Activated B cell treated with CpG ODN at 0.5 μM for 24 hours (primary cell): Measurements from ENCODE around the gene IL33. TPM values are rescaled to one million over a fixed set of nuclear protein-coding genes. Genes with fewer than 3 reads are reported as not detected.

Experiments
- ATAC-seq: fragments of 200-7000 bp; cut with Tn5 transposase; one replicate; pipeline ENCODE4 v1.10.0; 2021; ENCODE audit warnings: low read depth, mild to moderate bottlenecking, moderate library complexity
- CTCF ChIA-PET: fragments of 350-600 bp; sonication (Branson Sonifier 250); formaldehyde crosslinking; loops from one replicate; lab custom pipeline; 2021; ENCODE audit warnings: antibody characterized with exemption; lab: Charles Lee
- POLR2A ChIA-PET: fragments of 350-600 bp; sonication (Branson Sonifier 250); formaldehyde crosslinking; loops from one replicate; lab custom pipeline; 2021; ENCODE audit warnings: antibody characterized with exemption; lab: Charles Lee
- DNase-seq: peaks from one replicate; pipeline ENCODE4 v3.0.0; 2022
- H3K27ac Mint-ChIP-seq: one replicate; pipeline ENCODE4 v1.8.0; 2020; ENCODE audit warnings: mixed read lengths
- H3K27me3 Mint-ChIP-seq: one replicate; pipeline ENCODE4 v1.8.0; 2021; ENCODE audit warnings: mixed read lengths
- H3K36me3 Mint-ChIP-seq: one replicate; pipeline ENCODE4 v1.8.0; 2021; ENCODE audit warnings: low read depth, mixed read lengths
- H3K4me1 Mint-ChIP-seq: one replicate; pipeline ENCODE4 v1.8.0; 2021; ENCODE audit warnings: mixed read lengths
- H3K4me3 Mint-ChIP-seq: one replicate; pipeline ENCODE4 v1.8.0; 2020; ENCODE audit warnings: mild to moderate bottlenecking, mixed read lengths
- H3K9me3 Mint-ChIP-seq: one replicate; pipeline ENCODE4 v1.8.0; 2020; ENCODE audit warnings: mixed read lengths
- CTCF ChIP-seq: fragments of 200-600 bp; IDR thresholded peaks from one replicate; pipeline ENCODE4 v1.8.0; 2022; ENCODE audit warnings: antibody characterized with exemption, mild to moderate bottlenecking
- intact Hi-C: fragments of 100-400 bp; cut with micrococcal nuclease; formaldehyde crosslinking; loops from one replicate; pipeline ENCODE4 v1.15.1; 2024
- total RNA-seq: library from RNA; stranded (reverse); gene quantifications from 2 replicates; pipeline ENCODE4 v1.2.3, GENCODE V29; 2022

IL33 gene
- total RNA-seq, 1 donor from 2014 or later = not detected

GRCh38 chr9:6232336-6232945 lies 16.8 kb downstream of the IL33 start:
- Mint-ChIP-seq H3K27ac (no peak overlapping the region), H3K4me1 (no peaks in the 10 kb centered on the region), H3K27me3 (no peaks in the 10 kb centered on the region), H3K9me3 (no peaks in the 10 kb centered on the region), H3K4me3 (no peak overlapping the region), H3K36me3 (no peaks in the 10 kb centered on the region)
- CTCF ChIA-PET = no interaction called here
- intact Hi-C loops = no loop called here
- POLR2A ChIA-PET = no interaction called here
- no peak for DNase-seq
- no peak for ATAC-seq
- TF ChIP-seq CTCF = no peak

GRCh38 chr9:6234014-6234413 lies 18.4 kb downstream of the IL33 start:
- Mint-ChIP-seq H3K27me3 (no peaks in the 10 kb centered on the region), H3K9me3 (no peaks in the 10 kb centered on the region), H3K4me1 (no peaks in the 10 kb centered on the region), H3K4me3 (no peak overlapping the region), H3K27ac (no peak overlapping the region), H3K36me3 (no peaks in the 10 kb centered on the region)
- intact Hi-C loops = no loop called here
- ChIA-PET CTCF (no interaction called here), POLR2A (no interaction called here)
- TF ChIP-seq CTCF = no peak
- no peak for ATAC-seq
- DNase-seq = no peak

- DNase-seq (no peak), ATAC-seq (no peak)
- no peak overlapping the region for H3K4me3 Mint-ChIP-seq
- TF ChIP-seq CTCF = no peak
- no peaks in the 10 kb centered on the region for H3K27me3 Mint-ChIP-seq
- ChIA-PET POLR2A (no interaction called here), CTCF (no interaction called here)
- H3K36me3 Mint-ChIP-seq = no peaks in the 10 kb centered on the region
- H3K27ac Mint-ChIP-seq = no peak overlapping the region
- no peaks in the 10 kb centered on the region for H3K4me1 Mint-ChIP-seq
- H3K9me3 Mint-ChIP-seq = peaks cover 6% of the 10 kb centered on the region
- intact Hi-C loops = no loop called here
Measured at GRCh38 chr9:6237267-6237666, 21.7 kb downstream of the IL33 start.

- peaks cover 6% of the 10 kb centered on the region for H3K9me3 Mint-ChIP-seq
- intact Hi-C loops = no loop called here
- CTCF ChIA-PET = no interaction called here
- TF ChIP-seq CTCF = no peak
- no peak overlapping the region for H3K27ac Mint-ChIP-seq
- no peak for DNase-seq
- H3K4me3 Mint-ChIP-seq = no peak overlapping the region
- no peak for ATAC-seq
- POLR2A ChIA-PET = no interaction called here
- no peaks in the 10 kb centered on the region for H3K36me3 Mint-ChIP-seq
- no peaks in the 10 kb centered on the region for H3K4me1 Mint-ChIP-seq
- H3K27me3 Mint-ChIP-seq = peaks cover 5% of the 10 kb centered on the region
Measured at GRCh38 chr9:6239048-6239461, 23.4 kb downstream of the IL33 start.

- no peaks in the 10 kb centered on the region for H3K36me3 Mint-ChIP-seq
- POLR2A ChIA-PET = no interaction called here
- H3K27ac Mint-ChIP-seq = no peak overlapping the region
Measured at GRCh38 chr9:6239694-6240093, 24.1 kb downstream of the IL33 start.

More at GRCh38 chr9:6239694-6240093, 24.1 kb downstream of the IL33 start:
- intact Hi-C loops = no loop called here
- CTCF ChIA-PET = no interaction called here
- peaks cover 6% of the 10 kb centered on the region for H3K9me3 Mint-ChIP-seq
- ATAC-seq = no peak
- DNase-seq = no peak
- H3K4me3 Mint-ChIP-seq = no peak overlapping the region
- no peak for TF ChIP-seq CTCF
- no peaks in the 10 kb centered on the region for H3K4me1 Mint-ChIP-seq
- peaks cover 5% of the 10 kb centered on the region for H3K27me3 Mint-ChIP-seq
